ENCODE data around the gene THBS2. TPM values are rescaled to one million over a fixed set of nuclear protein-coding genes. Genes with fewer than 3 reads are reported as not detected.

THBS2 gene
- total and polyA plus RNA-seq, 2 of the 4 experiments (the other 2 are of a cell fraction) = 97.3 to 113 TPM

DNA sequence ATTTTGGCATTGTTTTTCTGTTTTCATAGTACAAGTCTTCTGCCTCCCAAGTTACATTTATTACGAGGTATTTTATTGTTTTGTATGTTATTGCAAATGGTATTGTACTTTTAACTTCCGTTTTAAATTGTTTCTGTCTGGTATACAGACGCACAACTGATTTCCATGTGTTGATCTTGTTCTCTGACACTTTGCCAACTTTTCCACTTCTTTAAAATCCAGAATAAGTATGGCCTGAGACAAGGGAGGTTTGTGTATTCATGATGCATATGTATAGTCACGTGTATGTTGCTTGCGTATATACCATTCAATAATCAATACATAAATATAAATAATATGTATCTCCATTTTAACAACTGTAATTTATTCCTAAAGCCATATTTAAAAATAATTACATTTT is 41.2 kb downstream of the THBS2 start:
- Histone ChIP-seq H3K79me1 (ENCODE audit: low read depth in 1 of 2, low read length in 2 of 2) (peaks cover 0 to 19% of the 10 kb centered on the region in 2 experiments; a peak in 2 of 4 replicates), H4K20me1 (ENCODE audit: insufficient read depth, low read length) (no peaks in the 10 kb centered on the region), H3K23ac (ENCODE audit: low read depth, low read length) (no peak overlapping the region), H2BK120ac (ENCODE audit: low read depth, low read length) (peak overlapping the region; percentile 65; the same call in 1 of the 2 replicates), H4K91ac (ENCODE audit: insufficient read depth, low read depth, low read length) (no peak overlapping the region), H2BK5ac (ENCODE audit: low read depth, low read length, poor library complexity, severe bottlenecking) (peak overlapping the region; percentile 73), H3K4me3 (ENCODE audit: insufficient read depth, low read depth, low read length) (no peak overlapping the region), H3K14ac (replicated peaks; ENCODE audit: low read depth, low read length) (no peak overlapping the region), H3K18ac (ENCODE audit: low read depth, low read length) (no peak overlapping the region), H3K4ac (ENCODE audit: low read depth, low read length) (no peak overlapping the region; the same call in 1 of the 2 replicates), H2AFZ (replicated peaks; ENCODE audit: low read length, poor library complexity) (no peak overlapping the region), H4K8ac (ENCODE audit: low read depth in 2 of 2, low read length in 2 of 2) (peak overlapping the region; percentile 93), H3K27me3 (ENCODE audit: control insufficient read depth, insufficient read depth, low read length) (no peaks in the 10 kb centered on the region), H3K4me1 (ENCODE audit: control insufficient read depth, insufficient read depth, low read length) (peaks cover 19% of the 10 kb centered on the region), H2AK9ac (replicated peaks; ENCODE audit: low read depth, low read length, poor library complexity) (no peak overlapping the region), H3K36me3 (ENCODE audit: control insufficient read depth, insufficient read depth, low read length) (peaks cover 3% of the 10 kb centered on the region; the same call in 1 of the 2 replicates), H2BK15ac (ENCODE audit: low read depth, low read length) (no peak overlapping the region), H3K9me1 (ENCODE audit: insufficient read depth, low read length) (peaks cover 14% of the 10 kb centered on the region), H3K9me3 (ENCODE audit: control insufficient read depth, insufficient read depth, low read length) (peaks cover under 1% of the 10 kb centered on the region; the same call in 1 of the 2 replicates), H2AK5ac (ENCODE audit: low read depth, low read length) (no peak overlapping the region), H2BK20ac (ENCODE audit: low read depth, low read length) (peak overlapping the region; percentile 16; the same call in 1 of the 2 replicates), H4K5ac (ENCODE audit: low read depth, low read length) (peak overlapping the region; percentile 71; the same call in 1 of the 2 replicates), H3K9ac (ENCODE audit: low read depth, low read length) (no peak overlapping the region), H3K56ac (ENCODE audit: extremely low read depth, insufficient read depth, low read length) (no peak overlapping the region), H3K4me2 (ENCODE audit: low read depth, low read length) (no peak overlapping the region), H3K27ac (ENCODE audit: insufficient read depth, low read length) (no peak overlapping the region)
- CTCF ChIA-PET = interaction anchor here (1.0 to 1.1 kb wide), 2 partner anchors 38 to 278 kb away, joined by 3 to 4 read pairs; no protein-coding TSS in a partner anchor
- DNase-seq (no peak), ATAC-seq (ENCODE audit: low read depth) (no peak)
- dilution Hi-C loops (cut with HindIII; ENCODE audit: low sequenced_read_pairs, unreplicated experiment) = no loop called here
- no peak for TF ChIP-seq MAFK (IDR thresholded peaks at IDR 0.05; ENCODE audit: low read depth, low read length)
- TF ChIP-seq FOS (IDR thresholded peaks at IDR 0.05; ENCODE audit: low read depth, low read length) = no peak
- TF ChIP-seq, protein P1, sequence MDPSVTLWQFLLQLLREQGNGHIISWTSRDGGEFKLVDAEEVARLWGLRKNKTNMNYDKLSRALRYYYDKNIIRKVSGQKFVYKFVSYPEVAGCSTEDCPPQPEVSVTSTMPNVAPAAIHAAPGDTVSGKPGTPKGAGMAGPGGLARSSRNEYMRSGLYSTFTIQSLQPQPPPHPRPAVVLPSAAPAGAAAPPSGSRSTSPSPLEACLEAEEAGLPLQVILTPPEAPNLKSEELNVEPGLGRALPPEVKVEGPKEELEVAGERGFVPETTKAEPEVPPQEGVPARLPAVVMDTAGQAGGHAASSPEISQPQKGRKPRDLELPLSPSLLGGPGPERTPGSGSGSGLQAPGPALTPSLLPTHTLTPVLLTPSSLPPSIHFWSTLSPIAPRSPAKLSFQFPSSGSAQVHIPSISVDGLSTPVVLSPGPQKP (IDR thresholded peaks at IDR 0.05; ENCODE audit: borderline replicate concordance, low read depth, low read length) = no peak
- TF ChIP-seq RFX5 (IDR thresholded peaks at IDR 0.05; ENCODE audit: low read depth, low read length) = no peak
- no peak for TF ChIP-seq CEBPB (IDR thresholded peaks at IDR 0.05; ENCODE audit: low read depth, low read length)
- TF ChIP-seq, protein P2, sequence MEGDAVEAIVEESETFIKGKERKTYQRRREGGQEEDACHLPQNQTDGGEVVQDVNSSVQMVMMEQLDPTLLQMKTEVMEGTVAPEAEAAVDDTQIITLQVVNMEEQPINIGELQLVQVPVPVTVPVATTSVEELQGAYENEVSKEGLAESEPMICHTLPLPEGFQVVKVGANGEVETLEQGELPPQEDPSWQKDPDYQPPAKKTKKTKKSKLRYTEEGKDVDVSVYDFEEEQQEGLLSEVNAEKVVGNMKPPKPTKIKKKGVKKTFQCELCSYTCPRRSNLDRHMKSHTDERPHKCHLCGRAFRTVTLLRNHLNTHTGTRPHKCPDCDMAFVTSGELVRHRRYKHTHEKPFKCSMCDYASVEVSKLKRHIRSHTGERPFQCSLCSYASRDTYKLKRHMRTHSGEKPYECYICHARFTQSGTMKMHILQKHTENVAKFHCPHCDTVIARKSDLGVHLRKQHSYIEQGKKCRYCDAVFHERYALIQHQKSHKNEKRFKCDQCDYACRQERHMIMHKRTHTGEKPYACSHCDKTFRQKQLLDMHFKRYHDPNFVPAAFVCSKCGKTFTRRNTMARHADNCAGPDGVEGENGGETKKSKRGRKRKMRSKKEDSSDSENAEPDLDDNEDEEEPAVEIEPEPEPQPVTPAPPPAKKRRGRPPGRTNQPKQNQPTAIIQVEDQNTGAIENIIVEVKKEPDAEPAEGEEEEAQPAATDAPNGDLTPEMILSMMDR (conservative IDR thresholded peaks at IDR 0.05; ENCODE audit: low read depth, low read length) = no peak
- TF ChIP-seq RCOR1 (IDR thresholded peaks at IDR 0.05; ENCODE audit: insufficient replicate concordance, low read length) = no peak
- no peak for TF ChIP-seq RAD21 (IDR thresholded peaks at IDR 0.05; ENCODE audit: low read length)
- no peak for TF ChIP-seq SMC3 (IDR thresholded peaks at IDR 0.05; ENCODE audit: low read depth, low read length)
- TF ChIP-seq, protein P3, sequence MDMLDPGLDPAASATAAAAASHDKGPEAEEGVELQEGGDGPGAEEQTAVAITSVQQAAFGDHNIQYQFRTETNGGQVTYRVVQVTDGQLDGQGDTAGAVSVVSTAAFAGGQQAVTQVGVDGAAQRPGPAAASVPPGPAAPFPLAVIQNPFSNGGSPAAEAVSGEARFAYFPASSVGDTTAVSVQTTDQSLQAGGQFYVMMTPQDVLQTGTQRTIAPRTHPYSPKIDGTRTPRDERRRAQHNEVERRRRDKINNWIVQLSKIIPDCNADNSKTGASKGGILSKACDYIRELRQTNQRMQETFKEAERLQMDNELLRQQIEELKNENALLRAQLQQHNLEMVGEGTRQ (IDR thresholded peaks at IDR 0.05; ENCODE audit: low read depth, low read length) = no peak
- TF ChIP-seq CHD1 (IDR thresholded peaks at IDR 0.05; ENCODE audit: low read depth, low read length) = no peak
- no peak for TF ChIP-seq BHLHE40 (IDR thresholded peaks at IDR 0.05; ENCODE audit: low read depth, low read length)
- TF ChIP-seq NFE2L2 (IDR thresholded peaks at IDR 0.05; ENCODE audit: low read depth, low read length) = no peak
- intact Hi-C loops (cut with micrococcal nuclease) = no loop called here
- in situ Hi-C loops (cut with MboI; ENCODE audit: low sequenced_read_pairs) = no loop called here
- no CpG with 5 or more reads among the region's 5 CpGs for WGBS, 2 experiments (ENCODE audit: extremely low coverage in 2 of 2, insufficient read length in 1 of 2)
- BruUV-seq (replicated peaks) = no TSS peak
- POLR2A ChIA-PET (ENCODE audit: unreplicated experiment) = no interaction called here
